Measurements from ENCODE around the gene FOXF1. TPM values are rescaled to one million over a fixed set of nuclear protein-coding genes. Genes with fewer than 3 reads are reported as not detected.

The FOXF1 gene
- 0.11 TPM in 1 of 2 replicates, not detected in the other for polyA plus RNA-seq

DNA sequence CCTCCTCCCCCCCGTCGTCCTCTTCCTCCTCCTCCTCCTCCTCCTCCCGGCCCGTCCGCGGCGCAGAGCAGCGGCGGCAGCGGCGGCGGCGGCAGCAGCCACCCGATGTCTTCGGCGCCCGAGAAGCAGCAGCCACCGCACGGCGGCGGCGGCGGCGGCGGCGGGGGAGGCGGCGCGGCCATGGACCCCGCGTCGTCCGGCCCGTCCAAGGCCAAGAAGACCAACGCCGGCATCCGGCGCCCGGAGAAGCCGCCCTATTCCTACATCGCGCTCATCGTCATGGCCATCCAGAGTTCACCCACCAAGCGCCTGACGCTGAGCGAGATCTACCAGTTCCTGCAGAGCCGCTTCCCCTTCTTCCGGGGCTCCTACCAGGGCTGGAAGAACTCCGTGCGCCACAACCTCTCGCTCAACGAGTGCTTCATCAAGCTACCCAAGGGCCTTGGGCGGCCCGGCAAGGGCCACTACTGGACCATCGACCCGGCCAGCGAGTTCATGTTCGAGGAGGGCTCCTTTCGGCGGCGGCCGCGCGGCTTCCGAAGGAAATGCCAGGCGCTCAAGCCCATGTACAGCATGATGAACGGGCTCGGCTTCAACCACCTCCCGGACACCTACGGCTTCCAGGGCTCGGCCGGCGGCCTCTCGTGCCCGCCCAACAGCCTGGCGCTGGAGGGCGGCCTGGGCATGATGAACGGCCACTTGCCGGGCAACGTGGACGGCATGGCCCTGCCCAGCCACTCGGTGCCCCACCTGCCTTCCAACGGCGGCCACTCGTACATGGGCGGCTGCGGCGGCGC, at the start of gene FOXF1:
Gene FOXF1, plus strand, starts transcription at position 63 of the 797 bp plus-strand sequence. Its CDS starts 43 bp downstream, at position 106.

DNA sequence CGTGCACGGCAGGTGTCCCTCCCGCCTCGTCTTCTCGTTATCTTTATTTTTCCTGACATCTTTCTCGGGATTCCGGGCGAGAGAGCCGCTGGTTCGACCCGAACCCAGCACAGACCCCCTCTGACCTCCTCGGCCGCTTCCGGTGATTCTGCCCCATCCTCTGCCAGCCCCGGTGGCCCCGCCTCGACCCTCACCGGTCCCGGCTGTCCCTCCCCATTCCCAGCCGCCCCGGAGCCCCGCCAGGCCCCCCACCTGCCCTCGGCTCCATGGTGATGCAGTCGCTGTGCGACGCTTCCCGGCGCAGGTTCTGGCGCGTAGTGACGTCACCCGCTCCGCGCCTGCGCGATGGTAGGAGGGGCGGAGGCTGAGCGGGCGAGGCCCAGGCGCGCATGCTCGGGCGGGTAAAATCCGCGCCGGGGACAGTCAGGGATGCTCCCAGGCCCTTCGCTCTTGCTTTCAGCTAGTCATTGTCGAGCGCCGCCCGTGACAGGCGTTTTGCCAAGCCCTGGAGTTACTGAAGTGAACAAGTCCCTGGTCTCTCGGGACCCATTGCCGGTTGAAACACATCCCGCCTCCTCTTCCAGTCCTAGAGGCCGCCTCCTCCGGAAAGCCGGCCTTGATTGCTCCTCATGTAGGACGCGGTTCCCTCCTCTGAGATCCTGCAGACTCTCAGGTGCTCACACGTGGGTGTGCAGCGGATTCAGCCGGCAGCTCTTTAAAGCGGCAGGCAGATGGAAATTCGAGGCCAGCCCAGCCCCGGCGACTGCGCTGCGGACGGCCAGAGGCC, 44.8 kb downstream of the FOXF1 start, which contains the start of gene MTHFSD:
Gene MTHFSD, minus strand, starts transcription at position 319 of the 787 bp plus-strand sequence. Its CDS starts 51 bp downstream, at position 268.

Other genes with a start within 250 kb of the FOXF1 start
- 2.5 and 5.2 TPM in 2 replicates for gene MTHFSD, start 44.7 kb downstream of the FOXF1 start, polyA plus RNA-seq
- gene FOXC2, start 56.3 kb downstream of the FOXF1 start, polyA plus RNA-seq: not detected in 2 replicates
- gene FOXL1, start 68.0 kb downstream of the FOXF1 start, polyA plus RNA-seq: not detected in 2 replicates

Measured in Purkinje cell (primary cell).